Amygdala (tissue), 56 donors: ENCODE data around the gene PPP1R9B.
A peak's percentile ranks its signal among the peaks of the same experiment; 100 is the strongest.

ENCODE experiments used
- DNase-seq, 56 donors: peaks; one replicate each; lab custom pipeline; 2025; lab: John Stamatoyannopoulos, UW

The PPP1R9B gene

DNA sequence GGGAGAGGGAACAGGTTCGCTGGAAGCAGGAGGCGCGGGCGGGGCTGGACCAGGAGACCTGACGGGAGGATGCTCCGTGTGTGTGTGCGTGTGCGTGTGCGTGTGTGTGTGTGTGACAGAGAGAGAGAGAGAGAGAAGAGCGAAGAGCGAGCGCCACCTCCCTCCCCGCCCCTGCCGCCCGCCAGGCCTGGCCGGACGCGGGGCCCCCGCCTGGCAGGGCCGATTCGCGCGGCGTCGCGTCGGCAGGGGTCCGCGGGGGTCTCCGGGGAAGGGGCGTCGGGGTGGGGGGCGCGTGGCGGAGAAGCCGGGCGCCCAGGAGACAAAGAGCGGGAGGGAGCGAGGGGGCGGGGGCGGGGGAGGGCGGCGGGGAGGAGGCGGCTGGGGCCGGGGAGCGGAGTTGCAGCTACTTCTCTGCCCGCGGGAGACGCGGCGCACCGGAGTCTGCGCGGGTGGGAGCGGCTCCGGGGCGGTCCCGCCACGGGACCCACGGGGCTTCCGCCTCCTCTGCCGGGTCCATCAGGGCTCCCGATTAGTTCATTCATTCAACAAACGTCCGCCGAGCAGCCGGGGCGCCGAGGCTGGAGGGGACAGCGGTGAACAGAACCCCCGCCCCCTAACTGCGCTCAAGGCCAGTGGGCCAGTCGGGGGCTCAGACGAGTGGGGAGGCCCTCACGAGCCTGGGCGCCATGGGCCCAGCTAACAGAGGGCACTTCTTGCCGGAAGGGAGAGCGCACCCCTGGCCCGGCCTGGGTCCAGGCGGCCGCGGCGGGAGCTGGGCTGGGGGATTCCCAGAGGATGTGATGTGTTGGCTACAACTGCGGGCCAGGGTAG is 20.5 kb downstream of the PPP1R9B start, which contains the start of gene SAMD14:
TSS of gene SAMD14 (minus strand) at position 433 of the 831 bp plus-strand sequence. CDS start 5,201 bp downstream, outside the sequence.
- DNase-seq, result peak in 10 of 56 donors; percentile 20 to 54 (median 32)

DNA sequence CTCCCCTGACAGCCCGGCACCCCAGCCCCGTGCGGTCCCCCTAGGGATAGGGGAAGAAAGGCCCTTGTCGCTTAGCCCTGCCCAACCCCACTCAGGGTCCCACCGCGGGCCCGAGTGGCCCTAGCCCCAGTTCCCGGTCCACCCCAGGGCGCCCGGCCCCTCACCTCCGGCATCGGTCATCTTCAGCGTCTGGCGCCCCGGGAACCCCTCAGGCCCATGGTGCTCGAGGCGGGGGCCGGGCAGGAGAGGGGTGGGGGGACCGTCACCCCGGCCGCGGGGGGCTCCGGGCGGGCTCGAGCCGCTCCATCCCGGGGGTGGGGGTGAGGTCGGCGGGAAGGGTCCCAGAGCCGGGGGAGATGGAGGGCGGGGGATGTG is 21.1 kb downstream of the PPP1R9B start:
- peak in 1 of 56 donors; percentile 53 for DNase-seq

DNA sequence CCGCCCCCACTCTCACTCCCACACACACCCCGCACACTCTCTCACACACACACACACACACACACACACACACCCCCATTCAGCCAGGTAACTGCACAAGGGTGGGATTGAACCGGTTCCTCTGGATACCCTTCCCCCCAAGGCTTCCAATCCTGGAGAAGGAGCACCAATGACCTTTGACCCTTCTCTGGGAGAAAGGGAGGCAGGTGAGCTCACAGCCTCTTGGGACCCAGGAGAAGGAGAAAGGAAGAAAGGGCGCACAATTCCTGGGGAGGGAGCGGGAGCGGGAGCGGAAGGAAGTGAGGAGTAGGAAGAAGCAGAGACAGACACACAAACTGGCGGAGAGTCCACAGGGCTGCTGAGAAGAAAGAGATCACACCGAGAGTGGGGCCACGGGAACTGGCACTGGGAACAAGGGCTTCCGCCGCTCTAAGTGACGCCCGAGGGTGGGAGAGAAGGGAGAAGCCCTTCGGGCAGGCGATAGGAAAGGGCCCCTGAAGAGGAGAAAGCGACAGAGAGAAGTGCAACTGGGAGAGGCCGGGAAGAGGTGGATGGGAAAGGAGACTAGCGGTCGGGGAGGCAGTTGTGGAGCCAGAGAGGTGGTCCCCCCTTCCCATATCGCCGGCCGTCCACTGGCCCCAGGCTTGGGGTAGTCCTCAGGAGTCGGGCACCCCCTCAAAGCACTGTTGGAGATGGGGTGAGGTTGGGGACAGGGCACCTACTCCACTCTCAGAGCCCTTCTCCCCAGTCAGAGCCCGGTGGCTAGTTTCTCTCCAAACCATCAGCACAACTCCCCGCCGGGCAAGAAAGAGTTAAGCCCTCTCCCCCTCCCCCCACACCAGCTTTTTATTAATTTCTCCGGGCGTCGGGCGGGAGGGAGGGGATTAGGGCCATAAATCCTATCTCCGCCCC is 21.8 kb downstream of the PPP1R9B start:
- peak in 4 of 56 donors; percentile 13 to 53 (median 36) for DNase-seq

DNA sequence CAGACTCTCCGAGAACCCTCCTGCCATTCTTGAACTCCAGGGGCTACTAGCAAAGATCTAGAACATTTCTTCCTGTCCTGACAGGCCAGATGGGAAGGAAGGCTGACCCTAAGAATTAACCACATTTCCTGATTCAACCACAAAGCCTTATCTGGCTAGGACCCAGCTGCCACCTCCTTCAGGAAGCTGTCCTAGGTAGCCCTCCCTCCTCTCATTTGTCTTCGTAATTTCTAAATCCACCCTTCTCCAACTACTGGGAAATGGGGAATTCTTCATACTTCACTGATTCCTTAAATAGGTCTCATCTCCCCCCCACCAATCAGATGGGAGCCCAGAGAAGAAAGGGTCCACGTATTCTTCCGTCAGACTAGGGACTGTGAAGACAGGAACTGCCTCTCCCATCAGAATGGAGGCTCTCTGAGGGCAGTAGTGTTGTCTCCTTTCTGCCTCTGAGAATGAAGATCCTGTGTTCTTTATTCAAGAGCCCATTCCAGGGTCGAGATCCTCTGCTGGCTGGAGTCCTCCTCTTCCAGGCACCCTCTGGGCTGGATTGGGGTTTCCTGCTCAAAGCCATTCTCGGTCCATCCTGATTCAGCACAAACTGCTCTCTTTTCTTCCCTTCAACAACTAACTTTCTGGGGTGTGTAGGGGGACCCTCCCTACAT is 22.6 kb downstream of the PPP1R9B start:
- no peak for DNase-seq

DNA sequence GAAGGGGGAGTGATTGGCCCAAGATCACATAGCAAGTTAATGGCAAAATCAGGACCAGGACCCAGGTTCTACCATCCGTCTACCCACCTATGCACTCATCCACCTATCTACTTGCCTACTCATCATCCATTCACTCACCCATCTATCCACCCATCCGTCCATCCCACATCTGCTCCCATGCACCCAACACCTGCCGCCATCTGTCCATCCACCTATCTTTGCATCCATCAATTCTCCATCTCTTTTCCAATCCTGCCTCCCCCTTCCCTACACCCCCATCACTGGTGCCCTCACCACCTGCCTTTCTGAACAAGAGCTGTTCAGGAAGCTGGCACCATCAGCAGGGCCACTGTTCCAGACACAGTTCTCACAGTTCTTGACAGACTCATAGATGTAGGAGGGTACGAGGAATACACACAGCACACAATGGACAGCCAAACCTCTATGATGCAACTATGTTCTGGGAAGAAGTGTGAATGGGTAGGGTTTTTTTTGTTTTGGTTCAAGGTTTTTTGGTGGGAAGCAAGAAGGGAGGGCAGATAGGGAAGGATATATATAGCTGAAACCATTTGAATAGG is 25.0 kb downstream of the PPP1R9B start:
- DNase-seq, result peak in 2 of 56 donors; percentile 18 to 31

DNA sequence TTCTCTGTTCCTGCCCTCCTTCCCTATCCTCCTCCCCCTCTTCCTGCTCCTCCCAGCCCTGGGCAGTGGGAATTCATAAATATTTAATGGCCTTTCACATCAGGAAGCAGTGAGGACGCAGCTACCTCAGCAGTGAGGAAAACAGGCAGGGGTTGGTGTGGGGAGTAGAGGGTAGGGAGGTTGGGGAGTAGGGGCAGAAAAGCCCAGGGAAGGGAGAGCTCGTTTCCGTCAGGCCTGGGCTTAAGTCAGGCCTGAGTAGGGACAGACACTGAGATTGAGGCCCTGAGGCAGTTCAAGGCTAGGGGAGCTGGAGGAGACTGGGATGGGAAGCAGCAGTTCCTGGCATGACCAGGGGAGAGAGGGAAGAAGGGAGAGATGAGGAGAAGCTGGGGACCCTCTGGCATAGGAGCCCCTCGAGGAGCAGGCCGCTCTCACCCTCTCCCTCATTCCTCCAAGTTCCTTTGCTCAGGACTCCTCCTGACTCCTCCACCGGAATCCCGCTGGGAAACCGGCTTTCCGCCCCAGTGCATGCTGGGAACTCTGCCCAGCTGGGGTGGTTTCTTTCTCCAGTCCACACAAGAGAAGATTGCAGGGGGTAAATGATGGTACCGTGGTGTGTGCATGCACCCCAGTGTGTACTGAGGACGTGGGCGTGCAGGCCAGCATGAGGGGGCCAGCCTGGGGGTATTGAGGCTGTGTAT is 26.7 kb downstream of the PPP1R9B start:
- DNase-seq, result peak in 6 of 56 donors; percentile 7 to 30 (median 20)

DNA sequence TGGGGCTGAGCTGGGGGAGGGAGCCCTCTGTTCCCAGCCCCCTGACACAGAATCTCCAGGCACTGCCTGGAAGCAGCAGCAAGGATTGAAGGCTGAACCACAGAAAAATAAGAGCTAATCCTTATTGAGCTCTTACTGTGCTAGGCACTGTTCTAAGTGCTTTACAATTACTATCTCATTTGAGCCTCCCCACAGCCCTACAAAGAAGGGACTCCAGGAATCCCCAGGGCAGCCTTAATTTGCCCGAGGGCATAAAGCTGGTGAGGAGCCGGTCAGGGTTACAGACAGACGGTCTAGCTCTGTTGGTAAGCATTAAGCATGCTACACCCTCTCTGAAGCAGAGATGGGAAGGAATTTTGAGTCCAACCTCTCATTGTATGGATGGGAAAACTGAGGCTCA is 27.5 kb downstream of the PPP1R9B start:
- no peak for DNase-seq

DNA sequence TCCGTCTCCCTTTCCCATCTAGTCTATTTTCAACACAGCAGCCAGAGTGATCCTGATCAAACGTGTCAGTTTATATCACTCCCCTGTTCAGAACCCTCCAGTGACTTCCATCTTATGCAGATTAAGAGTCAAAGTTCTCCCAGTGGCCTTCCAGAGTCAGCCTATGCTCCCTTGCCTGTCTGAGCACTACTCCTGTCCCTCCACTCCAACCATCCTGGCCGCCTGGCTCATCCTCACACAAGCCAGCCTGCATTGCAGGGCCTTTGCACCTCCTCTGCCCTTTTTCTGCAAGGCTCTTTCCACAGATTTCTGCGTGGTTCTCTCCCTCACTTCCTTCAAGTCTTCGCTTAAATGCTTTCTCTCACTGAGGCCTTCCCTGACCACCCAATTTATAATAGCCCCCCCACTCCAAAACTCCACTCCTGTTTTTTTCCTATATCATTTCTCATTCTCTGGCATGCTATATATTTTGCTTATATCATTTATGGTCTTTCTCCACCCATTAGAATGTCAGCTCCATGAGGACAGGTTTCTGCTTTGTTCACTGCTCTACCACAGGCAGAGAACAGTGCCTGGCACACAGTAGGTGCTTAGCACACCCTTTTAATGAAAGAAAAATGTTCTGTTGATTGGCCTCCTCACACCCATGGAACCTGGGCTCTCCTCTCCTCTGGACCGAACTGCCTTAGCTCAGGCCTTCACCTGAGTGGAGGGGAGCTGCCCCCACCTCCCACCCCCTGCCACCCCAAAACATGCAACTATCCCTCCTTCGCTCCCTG is 29.8 kb downstream of the PPP1R9B start:
- no peak for DNase-seq

DNA sequence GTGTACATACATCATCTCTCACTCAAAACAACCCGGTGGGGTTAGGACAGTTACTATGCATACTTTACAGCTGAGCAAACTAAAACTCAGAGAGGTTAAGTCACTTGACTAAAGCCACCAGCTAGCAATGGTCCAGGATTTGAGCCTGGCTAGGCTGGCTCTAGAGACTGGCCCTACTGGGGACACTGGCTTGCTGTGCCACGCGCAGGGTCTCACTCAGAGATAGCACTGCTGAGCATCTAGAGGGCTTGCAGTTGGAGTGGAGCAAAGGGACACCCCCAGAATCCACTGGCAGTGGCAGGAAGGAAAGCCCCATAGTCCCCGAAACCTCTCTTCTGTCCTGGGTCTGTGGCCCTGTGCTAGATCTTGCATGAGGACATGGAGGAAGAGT is 31.7 kb downstream of the PPP1R9B start:
- no peak for DNase-seq

DNA sequence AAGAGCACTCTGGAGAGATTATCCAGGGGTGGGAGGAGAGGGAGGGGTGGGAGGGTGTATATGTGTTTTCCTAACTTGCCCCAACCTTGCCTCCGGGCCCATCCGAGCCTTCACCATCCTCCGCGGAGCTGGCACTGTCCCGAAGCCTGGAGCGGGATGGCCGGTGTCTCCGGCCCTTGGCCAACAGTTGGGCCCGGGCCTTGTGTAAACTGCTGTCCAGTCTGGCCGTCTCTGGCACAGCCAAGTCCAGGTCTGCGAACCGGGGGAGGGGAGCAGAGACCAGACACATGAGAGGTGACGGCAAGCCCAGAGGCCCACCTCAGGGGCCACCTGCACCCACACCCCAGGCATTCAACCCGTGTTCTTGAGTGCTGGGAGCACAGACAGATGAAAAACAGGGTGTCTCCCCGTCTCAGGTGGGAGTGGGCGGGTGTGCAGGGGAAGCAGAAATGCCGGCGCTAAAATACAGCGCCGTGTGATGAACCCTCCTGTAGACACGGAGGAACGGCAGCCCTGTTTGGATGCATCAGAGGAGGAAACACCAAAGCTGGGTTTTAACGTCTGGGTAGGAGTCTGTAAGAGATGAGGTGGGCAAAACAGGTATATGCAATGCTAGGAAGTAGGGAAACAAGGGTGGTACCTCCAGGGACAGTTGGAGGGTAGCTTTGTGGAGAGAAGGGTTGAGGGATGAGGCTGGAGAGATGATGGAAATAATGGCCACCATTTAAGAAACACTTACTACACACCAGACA is 32.2 kb downstream of the PPP1R9B start:
- DNase-seq, result no peak

DNA sequence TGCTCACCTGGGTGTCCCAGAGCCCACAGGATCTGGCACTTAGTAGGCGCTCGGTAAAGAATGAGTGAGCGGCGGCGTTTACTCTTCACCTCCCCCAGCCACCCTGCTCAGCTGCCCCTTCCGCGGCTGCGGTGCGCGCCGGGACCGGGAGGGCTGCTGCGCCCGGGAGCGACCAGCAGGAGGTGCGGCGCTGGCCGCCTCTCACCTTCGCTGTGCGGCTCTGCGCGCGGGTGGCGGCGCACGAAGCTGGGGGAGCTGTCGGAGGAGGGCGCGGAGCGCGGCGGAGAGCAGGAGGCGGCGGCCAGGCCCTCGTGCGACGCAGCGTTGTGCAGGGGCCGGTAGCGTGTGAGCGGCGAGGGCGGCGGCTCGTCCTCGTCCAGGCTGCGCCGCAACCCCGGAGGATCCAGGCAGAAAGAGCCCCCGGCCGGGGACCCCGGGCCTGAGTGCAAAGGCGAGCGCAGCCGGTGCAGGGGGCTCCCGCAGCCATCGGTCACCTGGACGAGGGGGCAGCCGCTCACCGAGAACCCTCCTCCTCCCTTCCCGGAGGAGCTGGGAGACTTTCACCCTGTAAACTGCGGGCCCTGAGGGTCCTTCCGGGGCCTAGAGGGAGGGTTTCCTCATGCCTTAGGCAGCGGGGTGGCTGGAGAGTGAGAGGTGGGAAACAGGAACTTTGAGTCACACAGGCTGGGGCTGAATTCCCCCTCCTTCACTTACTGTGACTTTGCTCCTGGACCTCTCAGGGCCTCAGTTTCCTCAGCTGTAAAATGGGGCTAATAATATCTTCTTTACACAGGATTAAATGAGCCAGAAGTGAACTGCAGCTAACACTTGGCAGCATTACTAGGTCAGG is 33.0 kb downstream of the PPP1R9B start:
- DNase-seq, result peak in 3 of 56 donors; percentile 25 to 36 (median 26)

DNA sequence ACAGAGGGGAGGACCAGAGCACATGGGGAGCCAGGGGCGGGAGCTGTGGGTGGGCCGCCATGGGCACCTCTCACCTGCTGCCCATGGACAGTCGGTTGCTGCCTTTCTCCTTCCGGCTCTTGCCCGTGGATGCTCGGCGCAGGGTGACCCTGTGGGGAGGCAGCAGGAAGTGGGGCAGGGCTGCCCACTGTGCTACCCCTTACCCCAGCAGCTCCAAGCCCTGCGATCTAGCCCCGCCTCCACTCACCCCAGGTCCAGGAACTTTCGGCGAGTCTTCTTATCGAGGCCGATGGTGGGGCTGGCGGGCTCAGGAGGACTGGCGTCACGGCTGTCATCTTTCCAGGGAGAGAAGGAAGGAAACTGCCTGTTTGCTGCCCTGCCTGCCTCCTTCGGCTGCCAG is 34.7 kb downstream of the PPP1R9B start:
- DNase-seq, result no peak

DNA sequence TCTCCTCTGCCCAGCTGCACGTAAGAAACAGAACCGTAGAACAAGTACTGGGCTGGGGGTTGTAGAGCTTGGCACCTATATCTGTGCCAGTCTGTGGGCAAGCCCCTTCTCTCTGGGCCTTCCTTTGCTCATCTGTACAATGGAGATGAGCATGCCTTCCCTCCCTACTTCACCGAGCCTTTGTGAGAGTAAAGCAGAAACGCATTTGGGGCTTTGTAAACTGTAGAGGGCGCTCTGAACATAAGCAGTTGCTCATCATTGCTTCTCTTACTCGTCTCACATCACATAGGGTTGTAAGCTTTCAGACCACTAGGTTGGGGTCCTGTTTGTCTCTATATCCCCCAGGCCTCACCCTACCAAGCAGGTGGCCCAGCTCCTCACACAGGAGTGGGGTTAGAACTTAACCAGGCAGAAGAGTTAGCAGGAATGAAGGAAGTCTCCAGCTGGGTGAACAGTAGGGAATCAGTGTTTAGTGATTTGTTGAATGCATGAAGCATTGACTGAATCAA is 35.6 kb downstream of the PPP1R9B start:
- DNase-seq, result peak in 9 of 56 donors; percentile 13 to 48 (median 28)

DNA sequence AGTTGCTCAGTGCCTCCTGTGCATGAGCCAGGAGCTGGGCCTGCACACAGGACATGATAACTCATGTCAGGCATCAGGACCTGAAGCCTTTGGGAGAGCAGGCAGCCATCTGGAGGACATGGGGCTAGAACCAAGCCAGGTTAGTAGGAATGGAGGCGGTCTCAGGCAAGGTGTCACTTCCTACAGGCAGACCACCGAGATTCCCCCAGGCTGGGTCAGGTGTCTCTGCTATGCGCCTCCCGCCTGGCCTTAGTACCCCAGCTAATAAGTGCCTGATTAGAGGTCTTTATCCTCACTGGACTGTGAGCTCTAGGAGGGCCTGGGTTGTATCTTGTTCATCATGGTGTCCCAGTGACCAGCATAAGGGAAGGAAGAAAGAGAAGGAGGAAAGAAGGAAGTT is 36.1 kb downstream of the PPP1R9B start:
- DNase-seq, result no peak

DNA sequence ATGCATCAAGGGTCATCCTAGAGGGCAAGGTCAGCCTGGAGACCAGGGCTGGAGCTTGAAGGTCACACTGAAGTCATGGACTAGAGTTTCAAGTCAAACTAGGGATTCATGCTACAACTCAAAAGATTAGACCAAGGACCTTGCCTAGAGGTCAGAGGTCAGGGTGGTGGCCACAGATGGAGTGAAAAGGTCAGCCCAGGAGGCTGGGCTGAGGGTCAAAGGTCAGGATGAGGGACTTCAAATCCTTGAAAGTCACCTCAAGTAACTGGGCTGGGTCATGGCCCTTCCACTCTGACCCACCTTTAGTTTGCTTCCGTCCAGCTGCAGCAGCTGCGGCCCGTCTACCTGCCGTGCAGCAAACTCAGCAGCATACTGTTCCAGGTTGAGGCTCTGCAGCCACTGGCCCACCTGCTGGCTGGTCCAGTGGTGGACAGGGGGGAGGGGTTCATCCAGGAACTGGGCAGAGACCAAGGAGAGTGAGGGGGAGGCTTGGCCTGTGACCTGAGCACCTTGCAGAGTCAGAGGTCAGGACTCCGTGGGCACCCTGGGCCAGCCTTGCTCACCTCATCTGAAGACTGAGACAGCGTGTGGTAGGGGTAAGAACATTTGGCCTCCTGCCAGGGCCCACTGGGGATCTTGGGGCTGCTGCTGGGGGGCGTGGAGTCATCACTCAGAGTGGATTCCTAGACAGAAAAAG is 36.7 kb downstream of the PPP1R9B start:
- peak in 1 of 56 donors; percentile 34 for DNase-seq

DNA sequence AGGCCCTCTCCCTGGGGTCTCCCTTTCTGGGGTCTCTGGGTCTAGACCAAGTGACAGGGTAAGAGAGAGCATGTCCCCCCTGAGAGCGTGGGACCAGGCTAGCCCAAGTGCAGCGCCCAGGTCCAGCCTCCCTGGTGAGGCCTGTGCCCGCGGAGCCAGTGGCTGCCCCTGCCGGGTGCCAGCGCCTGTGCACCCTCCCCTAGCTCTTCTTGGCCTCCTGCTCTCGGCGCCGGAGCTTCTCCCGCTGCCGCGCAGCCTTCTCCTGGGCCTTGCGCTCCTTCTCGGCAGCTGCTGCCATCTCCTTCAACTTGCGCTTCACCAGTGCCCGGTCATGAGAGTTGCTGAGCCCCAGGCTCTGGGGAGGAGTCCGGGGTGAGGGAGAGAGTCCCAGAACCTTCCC is 37.8 kb downstream of the PPP1R9B start:
- peak in 7 of 56 donors; percentile 6 to 38 (median 19) for DNase-seq
